HFF-Myc (cell line): ENCODE measurements around the gene CLN6.

ENCODE experiments used
- DNase-seq: peaks from one replicate; pipeline ENCODE4 v3.0.0-alpha.2; 2011; ENCODE audit warnings: low read depth; ENCODE audit errors: extremely low read depth
- H3K4me3 ChIP-seq: replicated peaks from 2 replicates; pipeline ENCODE4 v1.5.1; 2011; ENCODE audit warnings: low read depth, mild to moderate bottlenecking, control low read depth, low read length
- TF ChIP-seq, protein P1 (sequence below): IDR thresholded peaks from 2 replicates; pipeline ENCODE4 v1.5.1; 2012; ENCODE audit warnings: mild to moderate bottlenecking, low read depth, low read length, control low read depth; ENCODE audit errors: missing control alignments

CLN6 gene

DNA sequence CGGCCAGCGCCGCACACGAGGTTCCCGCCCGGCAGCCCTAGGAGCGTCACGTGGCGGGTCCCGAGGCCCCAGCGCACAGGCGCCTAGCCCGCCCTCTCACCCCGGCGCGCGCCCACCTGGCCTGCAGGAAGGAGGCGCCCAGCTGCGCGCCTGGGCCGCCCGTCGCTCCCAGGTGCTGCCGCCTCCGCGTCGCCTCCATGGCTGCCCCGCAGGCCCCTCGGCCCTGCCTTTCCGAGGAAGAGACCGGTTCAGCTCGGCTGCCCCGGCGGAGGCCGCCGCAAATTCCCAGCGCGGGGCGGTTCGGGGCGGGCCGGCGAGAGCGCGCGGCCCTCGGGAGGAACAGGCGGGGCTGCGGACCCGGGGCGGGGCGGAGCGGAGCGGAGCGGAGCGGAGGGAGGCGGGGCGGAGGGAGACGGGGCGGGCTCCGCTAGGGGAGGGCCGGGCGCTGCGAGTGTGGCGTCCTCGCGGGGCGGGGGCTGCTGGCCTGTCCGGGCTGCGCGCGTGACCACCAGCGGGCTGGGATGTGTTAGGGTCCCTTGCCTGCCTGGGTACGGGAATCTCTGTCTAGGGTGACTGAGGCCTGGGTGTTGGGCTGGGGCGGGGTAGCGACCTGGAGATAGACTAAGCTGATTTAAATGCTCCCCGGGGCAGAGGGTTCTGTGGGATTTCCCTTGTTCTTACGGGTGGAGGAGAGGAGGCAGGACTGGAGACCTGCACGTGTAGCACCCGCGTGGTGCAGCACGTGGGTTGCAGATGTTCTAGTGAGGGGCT lies at the start of gene CLN6:
TSS of gene CLN6 (minus strand) at position 343 of the 771 bp plus-strand sequence. CDS start at position 199, 144 bp downstream.
- peak within 1 kb of the TSS; percentile 93 for H3K4me3 ChIP-seq
- TF ChIP-seq, protein P1, sequence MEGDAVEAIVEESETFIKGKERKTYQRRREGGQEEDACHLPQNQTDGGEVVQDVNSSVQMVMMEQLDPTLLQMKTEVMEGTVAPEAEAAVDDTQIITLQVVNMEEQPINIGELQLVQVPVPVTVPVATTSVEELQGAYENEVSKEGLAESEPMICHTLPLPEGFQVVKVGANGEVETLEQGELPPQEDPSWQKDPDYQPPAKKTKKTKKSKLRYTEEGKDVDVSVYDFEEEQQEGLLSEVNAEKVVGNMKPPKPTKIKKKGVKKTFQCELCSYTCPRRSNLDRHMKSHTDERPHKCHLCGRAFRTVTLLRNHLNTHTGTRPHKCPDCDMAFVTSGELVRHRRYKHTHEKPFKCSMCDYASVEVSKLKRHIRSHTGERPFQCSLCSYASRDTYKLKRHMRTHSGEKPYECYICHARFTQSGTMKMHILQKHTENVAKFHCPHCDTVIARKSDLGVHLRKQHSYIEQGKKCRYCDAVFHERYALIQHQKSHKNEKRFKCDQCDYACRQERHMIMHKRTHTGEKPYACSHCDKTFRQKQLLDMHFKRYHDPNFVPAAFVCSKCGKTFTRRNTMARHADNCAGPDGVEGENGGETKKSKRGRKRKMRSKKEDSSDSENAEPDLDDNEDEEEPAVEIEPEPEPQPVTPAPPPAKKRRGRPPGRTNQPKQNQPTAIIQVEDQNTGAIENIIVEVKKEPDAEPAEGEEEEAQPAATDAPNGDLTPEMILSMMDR, result no peak
- DNase-seq, result peak; percentile 57

DNA sequence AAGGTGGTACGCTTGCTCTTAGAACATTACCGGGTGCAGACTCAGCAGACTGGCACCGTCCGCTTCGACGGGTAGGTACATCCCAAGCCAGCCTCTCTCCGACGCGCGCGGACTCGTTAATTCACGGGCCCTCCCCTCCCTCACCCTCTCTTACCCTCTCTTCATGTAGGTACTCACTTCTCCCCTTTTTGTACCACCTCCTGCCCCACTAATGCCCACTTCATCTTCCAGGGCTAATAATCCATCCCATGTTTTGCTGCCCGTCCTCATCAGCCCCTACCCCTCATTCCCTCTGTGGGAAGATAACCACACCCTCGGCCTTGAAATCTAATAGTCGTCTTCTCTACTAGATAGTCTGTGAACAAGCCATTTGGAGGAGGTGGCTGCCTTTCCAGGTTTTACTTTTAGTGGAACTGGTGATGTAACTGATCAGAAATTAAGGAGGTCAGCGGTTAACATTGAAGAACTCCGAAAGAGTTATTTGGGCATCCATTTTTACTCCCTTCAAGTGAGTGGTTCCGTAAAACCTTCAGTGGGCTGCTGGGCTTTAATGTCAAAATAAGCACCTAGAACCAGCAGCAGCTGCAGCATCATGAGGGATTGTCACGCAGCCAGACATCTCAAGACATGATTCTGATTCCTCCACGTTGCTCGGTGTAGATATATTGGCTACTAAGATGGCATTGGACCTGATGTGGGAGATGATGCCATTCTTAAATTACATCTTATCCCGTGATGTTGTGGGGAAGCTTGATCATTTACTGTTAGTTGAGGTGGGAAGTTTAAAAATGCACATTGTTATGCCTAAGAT lies 49.3 kb upstream of the CLN6 start:
- DNase-seq, result no peak
- TF ChIP-seq, protein P1, result no peak
- H3K4me3 ChIP-seq, result peak overlapping the region; percentile 64

DNA sequence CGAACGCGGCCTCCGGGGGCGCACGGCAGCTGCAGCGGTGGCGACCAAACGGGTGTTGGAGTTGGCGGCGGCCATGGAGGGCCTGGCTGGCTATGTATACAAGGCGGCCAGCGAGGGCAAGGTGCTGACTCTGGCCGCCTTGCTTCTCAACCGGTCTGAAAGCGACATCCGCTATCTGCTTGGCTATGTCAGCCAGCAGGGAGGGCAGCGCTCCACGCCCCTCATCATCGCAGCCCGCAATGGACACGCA lies 48.7 kb upstream of the CLN6 start:
- DNase-seq, result no peak
- TF ChIP-seq, protein P1, result no peak

DNA sequence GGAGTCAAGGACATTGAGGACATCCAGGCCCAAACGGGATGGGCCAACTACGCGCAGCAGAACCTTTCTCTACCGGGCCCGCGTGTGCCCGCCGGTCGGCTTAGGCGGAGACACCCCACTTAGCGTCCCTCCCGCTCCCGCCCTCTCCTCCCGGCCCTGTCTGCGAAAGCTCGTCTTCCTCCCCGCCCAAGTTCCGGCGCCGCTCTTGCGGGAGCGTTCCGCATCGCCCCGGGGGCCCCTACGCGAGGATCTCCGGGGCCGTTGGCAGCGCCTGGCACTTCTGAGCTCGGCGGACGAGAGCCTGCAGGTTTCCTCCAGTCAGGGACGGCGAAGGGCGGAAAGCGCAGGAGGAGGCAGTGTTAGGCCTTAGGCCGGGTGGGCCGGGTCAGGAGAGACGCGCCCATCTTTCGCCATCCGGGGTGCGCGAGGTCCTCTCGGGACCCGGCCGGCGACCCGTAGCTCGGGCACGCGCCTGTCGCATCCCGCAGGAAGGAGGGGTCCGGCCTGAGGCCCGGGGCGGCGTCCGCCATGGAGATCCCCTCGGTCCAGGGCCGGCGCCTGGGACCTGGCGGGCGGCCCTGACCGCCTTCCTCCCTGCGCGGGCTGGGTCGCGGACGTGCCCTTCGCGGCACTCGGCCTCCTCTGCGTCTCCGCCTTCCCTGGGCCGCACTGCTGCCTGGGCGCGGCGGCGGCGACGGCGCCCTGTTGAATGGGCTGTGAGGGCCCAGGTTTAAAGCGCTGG lies 48.2 kb upstream of the CLN6 start, which contains the start of gene FEM1B:
TSS of gene FEM1B (plus strand) at position 143 of the 742 bp plus-strand sequence. CDS start 673 bp downstream, outside the sequence.
- TF ChIP-seq, protein P1, result no peak
- H3K4me3 ChIP-seq, result peak within 1 kb of the TSS; percentile 64
- peak; percentile 72 for DNase-seq

More for the DNA sequence above, 48.7 kb upstream of the CLN6 start:
- peak overlapping the region; percentile 64 for H3K4me3 ChIP-seq

DNA sequence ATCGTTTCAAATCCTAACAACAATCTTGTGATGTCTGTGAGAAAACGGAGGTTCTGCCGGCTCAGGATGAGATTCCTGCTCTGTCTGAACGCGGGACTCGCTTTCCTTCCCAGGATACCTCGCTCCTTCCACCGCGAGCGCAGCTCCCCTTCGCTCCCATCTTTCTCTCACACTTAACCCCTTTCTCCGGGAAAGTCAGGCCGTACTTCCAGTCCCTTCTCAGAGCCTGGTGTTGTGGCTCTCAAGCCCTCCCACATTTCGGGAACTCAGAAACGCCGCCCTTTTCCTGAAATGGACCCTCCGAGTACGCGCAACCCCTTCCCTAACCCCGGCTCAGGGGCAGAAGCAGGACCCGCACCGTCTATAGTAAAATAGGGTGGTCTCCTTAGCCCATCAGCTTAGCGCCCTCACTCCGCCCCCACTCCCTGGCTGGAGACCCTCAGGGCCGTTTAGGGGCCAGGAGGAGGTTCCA lies 47.6 kb upstream of the CLN6 start:
- TF ChIP-seq, protein P1, result no peak
- no peak for DNase-seq
- H3K4me3 ChIP-seq, result peak overlapping the region; percentile 64

DNA sequence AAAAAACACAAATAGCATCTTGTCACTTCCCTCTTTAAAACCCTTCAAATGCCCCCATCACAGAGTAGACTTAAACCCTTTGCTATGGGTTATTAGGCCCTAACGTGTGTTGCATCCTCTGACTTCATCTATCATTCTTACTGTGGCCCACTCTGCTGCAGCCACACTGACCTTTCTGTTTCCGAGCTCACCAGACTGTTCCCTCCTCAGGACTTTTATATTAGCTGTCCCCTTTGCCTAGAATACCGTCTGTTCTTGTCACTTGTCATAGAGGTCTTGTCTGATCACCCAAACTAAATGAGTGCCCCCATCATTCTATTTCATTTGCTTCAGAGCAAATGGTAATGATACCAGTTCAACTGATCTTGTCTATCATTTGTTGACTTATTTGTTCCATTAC lies 47.1 kb upstream of the CLN6 start:
- DNase-seq, result no peak
- peak overlapping the region; percentile 64 for H3K4me3 ChIP-seq
- TF ChIP-seq, protein P1, result no peak
